ENCODE data around the gene GPHN. TPM values are rescaled to one million over a fixed set of nuclear protein-coding genes. Genes with fewer than 3 reads are reported as not detected.

Gene GPHN
- total and polyA plus RNA-seq, 11 donors, result 15.2 to 37.1 (median 30.1) TPM

- Histone ChIP-seq H3K36me3 (peaks cover 0 to 8% (median 0%) of the 10 kb centered on the region in 9 donors), H3K4me3 (no peak overlapping the region), H3K9me3 (no peaks in the 10 kb centered on the region), H3K27ac (no peak overlapping the region), H3K27me3 (no peaks in the 10 kb centered on the region), H3K4me1 (no peaks in the 10 kb centered on the region)
- 91 to 96% (median 95%) methylated on average over 1 of the region's 1 CpG for WGBS, 4 donors
- no peak for DNase-seq
- ATAC-seq, result no peak
- intact Hi-C loops (cut with DNase I), result no loop called here
- TF ChIP-seq POLR2A (IDR thresholded peaks at IDR 0.05), result no peak
- TF ChIP-seq, protein P1, sequence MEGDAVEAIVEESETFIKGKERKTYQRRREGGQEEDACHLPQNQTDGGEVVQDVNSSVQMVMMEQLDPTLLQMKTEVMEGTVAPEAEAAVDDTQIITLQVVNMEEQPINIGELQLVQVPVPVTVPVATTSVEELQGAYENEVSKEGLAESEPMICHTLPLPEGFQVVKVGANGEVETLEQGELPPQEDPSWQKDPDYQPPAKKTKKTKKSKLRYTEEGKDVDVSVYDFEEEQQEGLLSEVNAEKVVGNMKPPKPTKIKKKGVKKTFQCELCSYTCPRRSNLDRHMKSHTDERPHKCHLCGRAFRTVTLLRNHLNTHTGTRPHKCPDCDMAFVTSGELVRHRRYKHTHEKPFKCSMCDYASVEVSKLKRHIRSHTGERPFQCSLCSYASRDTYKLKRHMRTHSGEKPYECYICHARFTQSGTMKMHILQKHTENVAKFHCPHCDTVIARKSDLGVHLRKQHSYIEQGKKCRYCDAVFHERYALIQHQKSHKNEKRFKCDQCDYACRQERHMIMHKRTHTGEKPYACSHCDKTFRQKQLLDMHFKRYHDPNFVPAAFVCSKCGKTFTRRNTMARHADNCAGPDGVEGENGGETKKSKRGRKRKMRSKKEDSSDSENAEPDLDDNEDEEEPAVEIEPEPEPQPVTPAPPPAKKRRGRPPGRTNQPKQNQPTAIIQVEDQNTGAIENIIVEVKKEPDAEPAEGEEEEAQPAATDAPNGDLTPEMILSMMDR (IDR thresholded peaks at IDR 0.05), result no peak
Measured at GRCh38 chr14:66993512-66993911, 485.6 kb downstream of the GPHN start.

DNA sequence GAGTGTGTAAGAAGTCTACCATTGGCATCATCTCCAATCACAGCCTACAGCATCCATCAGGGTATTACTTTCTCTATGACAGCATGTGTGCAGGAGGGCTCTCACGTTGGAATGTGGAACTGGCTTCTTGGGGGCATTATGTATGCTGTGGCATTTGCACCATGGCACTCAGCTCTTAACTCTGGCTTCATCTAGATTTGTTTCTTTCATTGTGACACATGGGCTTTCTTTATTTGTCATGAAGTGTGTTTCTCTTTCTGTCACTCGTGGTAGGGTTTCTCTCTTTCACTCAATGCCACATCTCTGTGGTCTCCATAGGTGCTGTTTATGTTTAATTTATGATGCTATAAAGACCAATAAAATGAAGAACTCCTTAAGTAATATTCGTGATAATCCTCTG is 490.1 kb downstream of the GPHN start:
- DNase-seq (no peak), ATAC-seq (no peak)
- WGBS, 4 donors, result 84 to 91% (median 87%) methylated on average over 3 of the region's 3 CpGs
- Histone ChIP-seq H3K36me3 (peaks cover 0 to 9% (median 0%) of the 10 kb centered on the region in 9 donors), H3K9me3 (no peaks in the 10 kb centered on the region), H3K4me3 (no peak overlapping the region), H3K4me1 (no peaks in the 10 kb centered on the region), H3K27ac (no peak overlapping the region), H3K27me3 (no peaks in the 10 kb centered on the region)
- TF ChIP-seq POLR2A (IDR thresholded peaks at IDR 0.05), result no peak
- TF ChIP-seq, protein P1 (IDR thresholded peaks at IDR 0.05), result no peak
- intact Hi-C loops (cut with DNase I), result no loop called here

DNA sequence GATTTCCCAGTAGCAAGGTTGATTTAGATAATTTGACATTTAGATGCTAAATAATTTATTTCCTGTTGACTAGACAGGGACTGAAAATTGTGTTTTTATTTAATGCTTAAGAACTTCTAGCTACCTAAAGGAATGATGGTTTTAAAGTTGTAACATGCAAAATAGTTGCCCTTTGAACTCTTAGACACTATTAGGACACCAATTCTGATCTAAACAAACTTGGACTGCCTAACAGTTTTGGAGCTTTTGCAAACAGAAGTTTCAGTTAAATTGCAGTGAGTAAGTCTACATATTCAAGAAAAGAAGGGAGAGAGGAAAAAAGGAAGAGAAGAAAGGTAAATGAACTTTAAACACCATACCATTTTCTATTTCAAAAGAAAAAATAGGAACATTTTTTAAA is 492.0 kb downstream of the GPHN start:
- TF ChIP-seq, protein P1 (IDR thresholded peaks at IDR 0.05), result no peak
- no peak for TF ChIP-seq POLR2A (IDR thresholded peaks at IDR 0.05)
- H3K27ac ChIP-seq, result no peak overlapping the region
- H3K9me3 ChIP-seq, result no peaks in the 10 kb centered on the region
- no peaks in the 10 kb centered on the region for H3K4me1 ChIP-seq
- no peak overlapping the region for H3K4me3 ChIP-seq
- ATAC-seq, result no peak
- H3K27me3 ChIP-seq, result no peaks in the 10 kb centered on the region
- no peak for DNase-seq
- intact Hi-C loops (cut with DNase I), result no loop called here
- H3K36me3 ChIP-seq, result peaks cover 0 to 9% (median 0%) of the 10 kb centered on the region in 9 donors

DNA sequence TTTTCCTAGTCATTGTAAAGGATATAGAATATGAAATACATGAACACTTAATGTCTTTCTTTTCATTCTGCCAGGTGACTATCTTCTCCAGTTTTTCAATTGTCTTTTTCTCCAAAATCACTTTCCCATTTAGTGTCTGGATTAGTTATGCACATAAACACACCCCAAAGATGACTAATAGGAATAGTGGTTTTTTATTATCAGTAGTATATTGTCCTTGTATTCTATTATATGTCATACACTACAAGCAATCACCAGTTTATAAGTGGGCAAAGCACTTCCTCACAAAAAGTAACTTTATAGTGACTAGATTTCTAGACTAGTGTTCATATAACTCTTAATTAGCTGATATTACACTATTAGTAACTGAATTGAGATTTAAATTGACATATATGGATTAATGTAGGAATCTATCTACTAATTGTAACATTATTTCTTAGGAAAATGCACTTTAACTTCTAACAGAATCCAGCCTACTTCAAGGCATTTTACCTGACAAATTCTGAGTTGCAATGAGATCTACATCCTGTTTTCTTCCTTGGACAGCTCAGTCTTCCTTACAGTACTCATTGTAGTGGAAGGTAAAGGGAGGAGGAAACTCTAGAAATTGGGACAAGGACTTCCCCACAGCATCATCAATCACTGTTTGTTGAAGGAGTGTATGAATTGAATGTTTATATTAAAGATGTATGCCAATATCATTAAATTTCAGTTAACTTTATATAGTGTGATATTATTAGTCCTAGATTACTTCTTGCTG is 495.2 kb downstream of the GPHN start:
- H3K36me3 ChIP-seq, result peaks cover 0 to 4% (median 0%) of the 10 kb centered on the region in 9 donors
- no peak overlapping the region for H3K4me3 ChIP-seq
- H3K4me1 ChIP-seq, result no peaks in the 10 kb centered on the region
- no peaks in the 10 kb centered on the region for H3K27me3 ChIP-seq
- no peaks in the 10 kb centered on the region for H3K9me3 ChIP-seq
- TF ChIP-seq, protein P1 (IDR thresholded peaks at IDR 0.05), result no peak
- no peak for TF ChIP-seq POLR2A (IDR thresholded peaks at IDR 0.05)
- intact Hi-C loops (cut with DNase I), result no loop called here
- no peak for DNase-seq
- no peak overlapping the region for H3K27ac ChIP-seq
- ATAC-seq, result no peak

All from heart left ventricle (tissue), 16 donors.